ENCODE measurements around the gene MAN2A2. TPM values are rescaled to one million over a fixed set of nuclear protein-coding genes. Genes with fewer than 3 reads are reported as not detected.

Gene MAN2A2
- total RNA-seq, 2 experiments from 2014 or later, result 174 to 183 TPM

DNA sequence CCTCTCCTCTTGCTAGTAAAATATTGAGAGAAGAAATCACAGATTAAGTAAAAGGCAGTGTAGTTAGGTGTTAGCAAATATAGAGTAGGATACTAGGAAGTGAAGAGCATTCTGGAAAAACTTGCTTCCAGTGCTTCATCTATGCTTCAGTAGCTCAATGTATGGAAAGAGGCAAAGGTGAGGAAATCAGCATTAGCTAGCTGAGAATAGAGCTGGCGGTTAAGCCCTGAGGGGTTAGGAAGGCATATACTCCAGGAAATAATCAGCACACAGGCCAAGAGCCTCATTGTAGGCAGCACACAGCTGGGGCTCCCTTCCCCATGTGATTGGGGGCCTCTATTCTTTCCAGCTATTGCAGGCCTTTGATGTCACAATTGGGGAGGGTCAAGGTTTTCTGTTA, 65.3 kb downstream of the MAN2A2 start:
- CTCF ChIA-PET, result interaction anchor here (1.9 kb wide), 1 partner anchor 12 kb away, joined by 9 read pairs; no protein-coding TSS in a partner anchor
- H3K27me3 Mint-ChIP-seq, result no peaks in the 10 kb centered on the region
- no peaks in the 10 kb centered on the region for H3K9me3 Mint-ChIP-seq (ENCODE audit: low read depth)
- ATAC-seq (no peak), DNase-seq (no peak)
- no peak overlapping the region for H3K27ac Mint-ChIP-seq
- peaks cover 2% of the 10 kb centered on the region for H3K4me1 Mint-ChIP-seq
- peaks cover 65% of the 10 kb centered on the region for H3K36me3 Mint-ChIP-seq
- no peak overlapping the region for H3K4me3 Mint-ChIP-seq

DNA sequence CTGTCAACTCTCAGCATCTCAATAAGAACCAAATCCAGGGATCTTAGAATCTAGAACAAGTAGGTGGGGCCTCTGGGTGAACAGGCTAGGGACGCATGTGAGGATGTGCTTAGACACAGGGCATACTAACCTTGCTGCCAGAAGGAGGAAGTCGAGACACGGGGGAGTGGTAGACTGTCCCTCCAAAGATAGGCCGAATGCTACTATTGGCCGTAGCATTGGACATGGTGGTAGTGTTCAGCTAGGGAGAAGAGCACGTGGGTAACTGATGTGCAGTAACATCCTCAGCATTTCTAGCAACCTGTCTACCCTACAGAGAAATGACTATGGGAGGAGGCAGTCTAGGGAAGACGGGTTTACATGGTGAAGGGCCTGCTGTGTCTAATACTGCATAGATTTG, 67.2 kb downstream of the MAN2A2 start:
- Mint-ChIP-seq H3K36me3 (peaks cover 70% of the 10 kb centered on the region), H3K9me3 (ENCODE audit: low read depth) (no peaks in the 10 kb centered on the region), H3K4me3 (no peak overlapping the region), H3K27me3 (no peaks in the 10 kb centered on the region), H3K27ac (no peak overlapping the region), H3K4me1 (peaks cover under 1% of the 10 kb centered on the region)
- CTCF ChIA-PET, result interaction anchor here (3.1 kb wide), 1 partner anchor 13 kb away, joined by 16 read pairs; no protein-coding TSS in a partner anchor
- ATAC-seq, result no peak
- no peak for DNase-seq

- Mint-ChIP-seq H3K27ac (no peak overlapping the region), H3K36me3 (peaks cover 67% of the 10 kb centered on the region), H3K27me3 (no peaks in the 10 kb centered on the region), H3K9me3 (ENCODE audit: low read depth) (no peaks in the 10 kb centered on the region), H3K4me3 (no peak overlapping the region), H3K4me1 (no peaks in the 10 kb centered on the region)
- ATAC-seq (no peak), DNase-seq (no peak)
- CTCF ChIA-PET, result interaction anchor here (3.1 kb wide), 1 partner anchor 15 kb away, joined by 16 read pairs; no protein-coding TSS in a partner anchor
Measured at GRCh38 chr15:90972133-90972532, 69.0 kb downstream of the MAN2A2 start.

Other genes with a start within 250 kb of the MAN2A2 start
- 10 to 100 TPM; 83.4 to 92.7 TPM for gene BLM, start 186.0 kb upstream of the MAN2A2 start, total RNA-seq
- 100 to 1,000 TPM; 487 to 625 TPM for gene FURIN, start 34.7 kb upstream of the MAN2A2 start, total RNA-seq
- gene FES, start 18.8 kb upstream of the MAN2A2 start, total RNA-seq, result 10 to 100 TPM; 55.7 to 61.2 TPM
- 10 to 100 TPM; 33.2 to 39.3 TPM for gene HDDC3, start 29.2 kb downstream of the MAN2A2 start, total RNA-seq
- gene UNC45A, start 32.0 kb downstream of the MAN2A2 start, total RNA-seq, result 10 to 100 TPM; 76.3 to 84.4 TPM
- gene RCCD1, start 51.6 kb downstream of the MAN2A2 start, total RNA-seq, result 10 to 100 TPM; 35.4 to 50.1 TPM
- 100 to 1,000 TPM; 152 to 208 TPM for gene PRC1, start 91.2 kb downstream of the MAN2A2 start, total RNA-seq
- 10 to 100 TPM; 19.5 to 24.1 TPM for gene VPS33B, start 119.3 kb downstream of the MAN2A2 start, total RNA-seq
- gene SV2B, start 197.0 kb downstream of the MAN2A2 start, total RNA-seq, result not detected